IMR-90 (cell line): ENCODE measurements around the gene RASIP1. TPM values are rescaled to one million over a fixed set of nuclear protein-coding genes. Genes with fewer than 3 reads are reported as not detected.

Experiments used
- ATAC-seq: fragments of 200-7000 bp; cut with Tn5 transposase; 2 replicates; pipeline ENCODE4 v1.9.1; 2020; ENCODE audit warnings: low read depth, mild to moderate bottlenecking, moderate library complexity
- BruUV-seq: library from RNA; stranded (reverse); fragments of 400-500 nt; replicated peaks from 2 replicates; lab custom pipeline; 2021; lab: Mats Ljungman, UMichigan
- CTCF ChIA-PET: fragments of 300-600 bp; formaldehyde crosslinking; extraction: SDS; loops from one replicate; lab custom pipeline; 2021; ENCODE audit warnings: antibody characterized with exemption; lab: Yijun Ruan, JAX
- POLR2A ChIA-PET: fragments of 300-600 bp; sonication (Branson Sonifier 250); formaldehyde crosslinking; loops from one replicate; lab custom pipeline; 2022; ENCODE audit warnings: antibody characterized with exemption; ENCODE audit not compliant: unreplicated experiment; lab: Charles Lee
- DNase-seq: peaks from one replicate; pipeline ENCODE4 v3.0.0; 2013
- H2AFZ ChIP-seq: replicated peaks from 2 replicates; pipeline ENCODE3; 2013; ENCODE audit warnings: low read length, mild to moderate bottlenecking; ENCODE audit not compliant: poor library complexity
- H2AK5ac ChIP-seq: 2 replicates; pipeline ENCODE4 v1.6.1; 2013; ENCODE audit warnings: low read depth, low read length, inconsistent platforms
- H2AK9ac ChIP-seq: replicated peaks from 2 replicates; pipeline ENCODE3; 2013; ENCODE audit warnings: mild to moderate bottlenecking, low read depth, low read length, moderate library complexity; ENCODE audit not compliant: poor library complexity
- H2BK120ac ChIP-seq: 2 replicates; pipeline ENCODE4 v1.6.1; 2013; ENCODE audit warnings: low read depth, low read length, inconsistent platforms
- H2BK15ac ChIP-seq: 3 replicates; pipeline ENCODE4 v1.6.1; 2013; ENCODE audit warnings: low read depth, low read length, inconsistent platforms
- H2BK20ac ChIP-seq: 2 replicates; pipeline ENCODE4 v1.6.1; 2013; ENCODE audit warnings: low read depth, mild to moderate bottlenecking, inconsistent platforms, low read length, moderate library complexity
- H2BK5ac ChIP-seq: 2 replicates; pipeline ENCODE4 v1.6.1; 2013; ENCODE audit warnings: mild to moderate bottlenecking, low read depth, low read length, inconsistent platforms; ENCODE audit not compliant: poor library complexity, severe bottlenecking
- H3K14ac ChIP-seq: replicated peaks from 2 replicates; pipeline ENCODE4 v1.6.1; 2013; ENCODE audit warnings: low read depth, low read length, inconsistent platforms
- H3K18ac ChIP-seq: 2 replicates; pipeline ENCODE4 v1.6.1; 2013; ENCODE audit warnings: low read depth, low read length, control low read depth
- H3K23ac ChIP-seq: 2 replicates; pipeline ENCODE4 v1.6.1; 2013; ENCODE audit warnings: low read depth, low read length, inconsistent platforms
- H3K27ac ChIP-seq: 2 replicates; pipeline ENCODE4 v1.5.1; 2013; ENCODE audit warnings: mild to moderate bottlenecking, control low read depth, low read length; ENCODE audit not compliant: insufficient read depth
- H3K27me3 ChIP-seq: 2 replicates; pipeline ENCODE4 v1.6.1; 2013; ENCODE audit warnings: low read length; ENCODE audit not compliant: control insufficient read depth, insufficient read depth
- H3K36me3 ChIP-seq: 2 replicates; pipeline ENCODE4 v1.6.1; 2013; ENCODE audit warnings: low read length, mixed read lengths; ENCODE audit not compliant: control insufficient read depth, insufficient read depth
- H3K4ac ChIP-seq: 2 replicates; pipeline ENCODE4 v1.6.1; 2013; ENCODE audit warnings: low read depth, low read length, inconsistent platforms
- H3K4me1 ChIP-seq: 2 replicates; pipeline ENCODE4 v1.6.1; 2013; ENCODE audit warnings: low read length, mixed read lengths; ENCODE audit not compliant: control insufficient read depth, insufficient read depth
- H3K4me2 ChIP-seq: 2 replicates; pipeline ENCODE4 v1.6.1; 2013; ENCODE audit warnings: low read depth, mild to moderate bottlenecking, control low read depth, low read length, moderate library complexity
- H3K4me3 ChIP-seq: 2 replicates; pipeline ENCODE4 v1.5.1; 2013; ENCODE audit warnings: low read depth, mild to moderate bottlenecking, control low read depth, low read length, moderate library complexity; ENCODE audit not compliant: insufficient read depth
- H3K56ac ChIP-seq: 2 replicates; pipeline ENCODE4 v1.6.1; 2013; ENCODE audit warnings: low read length, inconsistent platforms; ENCODE audit not compliant: insufficient read depth; ENCODE audit errors: extremely low read depth
- H3K79me1 ChIP-seq, 2 experiments: 2 replicates each; pipeline ENCODE4 v1.6.1; 2013; ENCODE audit warnings: low read length in 2 of 2, inconsistent platforms in 1 of 2, low read depth in 1 of 2
- H3K9ac ChIP-seq: 2 replicates; pipeline ENCODE4 v1.6.1; 2013; ENCODE audit warnings: low read depth, low read length, control low read depth
- H3K9me1 ChIP-seq: 2 replicates; pipeline ENCODE4 v1.6.1; 2013; ENCODE audit warnings: low read length, inconsistent platforms; ENCODE audit not compliant: insufficient read depth
- H3K9me3 ChIP-seq: 2 replicates; pipeline ENCODE4 v1.6.1; 2013; ENCODE audit warnings: low read length; ENCODE audit not compliant: control insufficient read depth, insufficient read depth
- H4K20me1 ChIP-seq: 2 replicates; pipeline ENCODE4 v1.6.1; 2013; ENCODE audit warnings: low read length, inconsistent platforms; ENCODE audit not compliant: insufficient read depth
- H4K5ac ChIP-seq: 2 replicates; pipeline ENCODE4 v1.6.1; 2013; ENCODE audit warnings: mild to moderate bottlenecking, low read depth, low read length, control low read depth
- H4K8ac ChIP-seq, 2 experiments: 2 replicates each; pipeline ENCODE4 v1.6.1; 2013; ENCODE audit warnings: low read depth in 2 of 2, low read length in 2 of 2, control low read depth in 1 of 2, inconsistent platforms in 1 of 2
- H4K91ac ChIP-seq: 2 replicates; pipeline ENCODE4 v1.6.1; 2013; ENCODE audit warnings: low read depth, low read length, inconsistent platforms; ENCODE audit not compliant: insufficient read depth
- BHLHE40 ChIP-seq: fragments of 150-350 bp; IDR thresholded peaks from 2 replicates; pipeline ENCODE4 v1.6.1; 2016; ENCODE audit warnings: mild to moderate bottlenecking, low read depth, low read length
- CEBPB ChIP-seq: IDR thresholded peaks from 2 replicates; pipeline ENCODE4 v1.6.1; 2012; ENCODE audit warnings: low read depth, low read length, improper control_type of control experiment
- FOS ChIP-seq: fragments of 150-350 bp; IDR thresholded peaks from 2 replicates; pipeline ENCODE4 v1.6.1; 2016; ENCODE audit warnings: low read depth, low read length
- MAFK ChIP-seq: IDR thresholded peaks from 2 replicates; pipeline ENCODE4 v1.6.1; 2012; ENCODE audit warnings: low read depth, low read length, improper control_type of control experiment
- MAZ ChIP-seq: IDR thresholded peaks from 2 replicates; pipeline ENCODE4 v1.6.1; 2012; ENCODE audit warnings: low read depth, mild to moderate bottlenecking, low read length, improper control_type of control experiment, moderate library complexity, borderline replicate concordance
- MXI1 ChIP-seq: IDR thresholded peaks from 2 replicates; pipeline ENCODE4 v1.6.1; 2012; ENCODE audit warnings: low read depth, mild to moderate bottlenecking, low read length, moderate library complexity, borderline replicate concordance
- NFE2L2 ChIP-seq: fragments of 150-350 bp; IDR thresholded peaks from 2 replicates; pipeline ENCODE4 v1.6.1; 2016; ENCODE audit warnings: low read depth, mild to moderate bottlenecking, low read length
- POLR2A ChIP-seq: IDR thresholded peaks from 2 replicates; pipeline ENCODE4 v1.6.1; 2012; ENCODE audit warnings: mild to moderate bottlenecking, low read depth, low read length
- RAD21 ChIP-seq: IDR thresholded peaks from 2 replicates; pipeline ENCODE4 v1.6.1; 2012; ENCODE audit warnings: low read length, improper control_type of control experiment
- RCOR1 ChIP-seq: IDR thresholded peaks from 2 replicates; pipeline ENCODE4 v1.6.1; 2012; ENCODE audit warnings: mild to moderate bottlenecking, low read length, improper control_type of control experiment; ENCODE audit not compliant: insufficient replicate concordance
- RFX5 ChIP-seq: IDR thresholded peaks from 2 replicates; pipeline ENCODE4 v1.8.0; 2012; ENCODE audit warnings: low read depth, mild to moderate bottlenecking, low read length, moderate library complexity
- USF2 ChIP-seq: fragments of 150-350 bp; IDR thresholded peaks from 2 replicates; pipeline ENCODE4 v1.6.1; 2017; ENCODE audit warnings: mild to moderate bottlenecking, antibody characterized with exemption, low read length, low read depth
- WGBS, 2 experiments: methylation state at CpG; one replicate each; pipeline versions ENCODE4 v1.1.5 to v1.1.7; 2013; ENCODE audit warnings: missing lambda C conversion rate in 2 of 2; ENCODE audit not compliant: insufficient read length in 1 of 2; ENCODE audit errors: extremely low coverage in 2 of 2; 5-methylcytosine and 5-hydroxymethylcytosine counted together
- dilution Hi-C: fragments of 300-500 bp; cut with HindIII; formaldehyde crosslinking; loops from one replicate; pipeline ENCODE4 v1.14.3; 2018; ENCODE audit warnings: low sequenced_read_pairs; ENCODE audit not compliant: unreplicated experiment
- in situ Hi-C: fragments of 300-500 bp; cut with MboI; formaldehyde crosslinking; loops from 3 replicates; pipeline ENCODE4 v1.14.3; 2019; ENCODE audit warnings: low sequenced_read_pairs, inconsistent platforms, mixed read lengths
- intact Hi-C: fragments of 100-400 bp; cut with micrococcal nuclease; formaldehyde crosslinking; loops from 2 replicates; pipeline ENCODE4 v1.10.0; 2022
- polyA plus RNA-seq, 3 experiments: library from polyadenylated mRNA; depleted of rRNA; stranded (reverse); fragments of >200 nt; gene quantifications; 2 replicates each; pipeline ENCODE4 v1.2.3, GENCODE V29; 2012; ENCODE audit warnings: low replicate concordance in 1 of 3
- total RNA-seq: library from RNA; depleted of rRNA; stranded (reverse); fragments of >200 nt; gene quantifications from 2 replicates; pipeline ENCODE4 v1.2.3, GENCODE V29; 2012
- TF ChIP-seq, protein P1 (sequence below): fragments of 150-350 bp; IDR thresholded peaks from 2 replicates; pipeline ENCODE4 v1.6.1; 2016; ENCODE audit warnings: low read depth, mild to moderate bottlenecking, low read length, moderate library complexity, borderline replicate concordance

RASIP1 gene
- total and polyA plus RNA-seq, 2 of the 4 experiments (the other 2 are of a cell fraction) = 0.18 to 0.51 TPM

GRCh38 chr19:48756212-48756611 lies 15.8 kb upstream of the RASIP1 start:
- H3K18ac ChIP-seq = no peak overlapping the region
- no peak overlapping the region for H3K4me2 ChIP-seq
- CTCF ChIA-PET = no interaction called here
- no TSS peak for BruUV-seq
- H2AK9ac ChIP-seq = no peak overlapping the region
- no peaks in the 10 kb centered on the region for H3K36me3 ChIP-seq
- no peak overlapping the region for H2BK15ac ChIP-seq
- H2BK5ac ChIP-seq = no peak overlapping the region
- no peak overlapping the region for H3K27ac ChIP-seq
- intact Hi-C loops (no loop called here), in situ Hi-C loops (no loop called here), dilution Hi-C loops (no loop called here)
- H3K9me3 ChIP-seq = no peaks in the 10 kb centered on the region
- no peak overlapping the region for H3K9ac ChIP-seq
- H3K56ac ChIP-seq = no peak overlapping the region
- no peaks in the 10 kb centered on the region for H4K20me1 ChIP-seq
- H3K4ac ChIP-seq = no peak overlapping the region
- ATAC-seq = no peak
- H2AFZ ChIP-seq = no peak overlapping the region
- peaks cover 4% of the 10 kb centered on the region; the same call in 1 of the 2 replicates for H3K4me1 ChIP-seq
- peaks cover 35% of the 10 kb centered on the region for H3K27me3 ChIP-seq
- H4K5ac ChIP-seq = no peak overlapping the region
- no peak overlapping the region for H2BK20ac ChIP-seq
- 83% methylated on average over 1 of the region's 11 CpGs; no CpG with 5 or more reads in 1 of the 2 experiments for WGBS, 2 experiments
- no peaks in the 10 kb centered on the region for H3K9me1 ChIP-seq
- POLR2A ChIA-PET = no interaction called here
- H4K91ac ChIP-seq = no peak overlapping the region
- H2AK5ac ChIP-seq = no peak overlapping the region
- H3K79me1 ChIP-seq = no peaks in the 10 kb centered on the region
- DNase-seq = no peak
- TF ChIP-seq CEBPB (no peak), RFX5 (no peak), MXI1 (no peak), NFE2L2 (no peak), FOS (no peak), RAD21 (no peak), BHLHE40 (no peak), MAFK (no peak), RCOR1 (no peak), POLR2A (no peak), MAZ (no peak), USF2 (no peak)
- TF ChIP-seq, protein P1, sequence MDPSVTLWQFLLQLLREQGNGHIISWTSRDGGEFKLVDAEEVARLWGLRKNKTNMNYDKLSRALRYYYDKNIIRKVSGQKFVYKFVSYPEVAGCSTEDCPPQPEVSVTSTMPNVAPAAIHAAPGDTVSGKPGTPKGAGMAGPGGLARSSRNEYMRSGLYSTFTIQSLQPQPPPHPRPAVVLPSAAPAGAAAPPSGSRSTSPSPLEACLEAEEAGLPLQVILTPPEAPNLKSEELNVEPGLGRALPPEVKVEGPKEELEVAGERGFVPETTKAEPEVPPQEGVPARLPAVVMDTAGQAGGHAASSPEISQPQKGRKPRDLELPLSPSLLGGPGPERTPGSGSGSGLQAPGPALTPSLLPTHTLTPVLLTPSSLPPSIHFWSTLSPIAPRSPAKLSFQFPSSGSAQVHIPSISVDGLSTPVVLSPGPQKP = no peak
- no peak overlapping the region for H2BK120ac ChIP-seq
- no peak overlapping the region for H3K14ac ChIP-seq
- H3K4me3 ChIP-seq = no peak overlapping the region
- no peak overlapping the region for H4K8ac ChIP-seq
- no peak overlapping the region for H3K23ac ChIP-seq
